Transverse colon (tissue), 4 donors: ENCODE measurements around the gene LRRC70. TPM values are rescaled to one million over a fixed set of nuclear protein-coding genes. Genes with fewer than 3 reads are reported as not detected.

ENCODE experiments used
- DNase-seq: peaks from one replicate; pipeline ENCODE4 v3.0.0-alpha.2; 2019
- H3K27ac ChIP-seq, 4 donors: fragments of 200-600 bp; sonication (generic); 2 replicates each; pipeline ENCODE4 v1.5.1; 2016 to 2018; ENCODE audit warnings: inconsistent platforms in 4 of 4
- H3K27me3 ChIP-seq: fragments of 200-600 bp; sonication (generic); 2 replicates; pipeline ENCODE4 v1.5.1; 2017; ENCODE audit warnings: inconsistent platforms
- H3K36me3 ChIP-seq, 4 donors: fragments of 200-600 bp; sonication (generic); 2 replicates each; pipeline ENCODE4 v1.5.1; 2017 to 2019; ENCODE audit warnings: inconsistent platforms in 4 of 4
- H3K4me1 ChIP-seq, 4 donors: fragments of 200-600 bp; sonication (generic); 2 replicates each; pipeline ENCODE4 v1.5.1; 2017 to 2020; ENCODE audit warnings: inconsistent platforms in 4 of 4
- H3K4me3 ChIP-seq, 4 donors: fragments of 200-600 bp; sonication (generic); 1 replicate in 1 of 4; 2 replicates in 3 of 4; pipeline versions ENCODE4 v1.5.1 to v1.6.1; 2017 to 2019; ENCODE audit warnings: inconsistent platforms in 4 of 4
- H3K9me3 ChIP-seq, 2 donors: fragments of 200-600 bp; sonication (generic); 2 replicates each; pipeline ENCODE4 v1.5.1; 2017 to 2019; ENCODE audit warnings: inconsistent platforms in 2 of 2
- EP300 ChIP-seq: sonication (generic); formaldehyde crosslinking; IDR thresholded peaks from one replicate; pipeline ENCODE4 v1.6.1; 2017; ENCODE audit warnings: antibody characterized with exemption, low read depth
- POLR2A ChIP-seq: fragments of 450-650 bp; IDR thresholded peaks from one replicate; pipeline ENCODE4 v1.6.1; 2016; ENCODE audit warnings: antibody characterized with exemption, mild to moderate bottlenecking, moderate library complexity
- POLR2AphosphoS5 ChIP-seq, 3 donors: sonication (generic); formaldehyde crosslinking; IDR thresholded peaks; one replicate each; pipeline ENCODE4 v1.6.1; 2016; ENCODE audit warnings: antibody characterized with exemption in 3 of 3
- WGBS, 2 donors: methylation state at CpG; one replicate each; pipeline ENCODE4 v1.1.5; 2018; ENCODE audit warnings: low coverage in 1 of 2; 5-methylcytosine and 5-hydroxymethylcytosine counted together
- in situ Hi-C, 4 donors: fragments of 200-750 bp; cut with MboI; loops; one replicate each; pipeline versions ENCODE4 v1.15.0 to v1.15.1; 2017; ENCODE audit warnings: low sequenced_read_pairs in 3 of 4, low pct_ligation_motif_present in 1 of 4, low pct_unique_long_range_greater_than_20kb in 1 of 4
- intact Hi-C: fragments of 100-400 bp; cut with DNase I; formaldehyde crosslinking; loops from one replicate; pipeline ENCODE4 v1.15.1; 2023; ENCODE audit warnings: low total_unique reads
- total RNA-seq, 4 donors: library from RNA; depleted of rRNA; stranded (reverse); fragments of >200 nt; gene quantifications; one replicate each; pipeline ENCODE4 v1.1.0, GENCODE V29; 2016
- TF ChIP-seq, protein P1 (sequence below), 5 experiments: fragments of 200-600 bp in 3 of 5; fragments of 450-650 bp in 2 of 5; sonication (generic) in 3 of 5; IDR thresholded peaks; 1 replicate in 2 of 5; 2 replicates in 3 of 5; pipeline ENCODE4 v1.5.1; 2016 to 2017; ENCODE audit warnings: antibody characterized with exemption in 5 of 5, inconsistent platforms in 3 of 5, mild to moderate bottlenecking in 2 of 5, moderate library complexity in 1 of 5

LRRC70 gene
- total RNA-seq, 4 donors from 2014 or later: 1.8 to 3.4 (median 2.3) TPM

DNA sequence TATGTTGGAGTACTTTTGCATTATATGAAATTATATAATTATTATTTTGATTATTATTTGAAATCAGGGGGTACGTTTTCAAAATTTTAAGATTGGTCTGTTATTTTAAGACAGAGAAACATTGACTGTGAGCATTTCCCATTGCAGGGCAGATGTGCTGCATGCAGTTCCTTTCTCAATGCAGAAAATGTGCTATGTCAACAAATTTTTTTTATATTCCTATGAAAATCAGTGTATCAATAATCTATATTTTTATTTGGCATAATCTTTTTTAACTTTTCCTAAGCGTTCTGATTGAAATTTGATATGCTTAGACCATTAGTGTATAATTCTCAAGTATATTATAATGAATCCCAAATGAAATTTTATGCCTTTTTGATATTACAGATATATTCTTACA, 41.8 kb upstream of the LRRC70 start:
- Histone ChIP-seq H3K9me3 (no peaks in the 10 kb centered on the region), H3K27me3 (no peaks in the 10 kb centered on the region), H3K4me1 (no peaks in the 10 kb centered on the region), H3K4me3 (no peak overlapping the region), H3K36me3 (no peaks in the 10 kb centered on the region), H3K27ac (no peak overlapping the region)
- DNase-seq: no peak
- TF ChIP-seq POLR2A (no peak), EP300 (no peak), POLR2AphosphoS5 (IDR thresholded peaks at IDR 0.05) (no peak)
- TF ChIP-seq, protein P1, sequence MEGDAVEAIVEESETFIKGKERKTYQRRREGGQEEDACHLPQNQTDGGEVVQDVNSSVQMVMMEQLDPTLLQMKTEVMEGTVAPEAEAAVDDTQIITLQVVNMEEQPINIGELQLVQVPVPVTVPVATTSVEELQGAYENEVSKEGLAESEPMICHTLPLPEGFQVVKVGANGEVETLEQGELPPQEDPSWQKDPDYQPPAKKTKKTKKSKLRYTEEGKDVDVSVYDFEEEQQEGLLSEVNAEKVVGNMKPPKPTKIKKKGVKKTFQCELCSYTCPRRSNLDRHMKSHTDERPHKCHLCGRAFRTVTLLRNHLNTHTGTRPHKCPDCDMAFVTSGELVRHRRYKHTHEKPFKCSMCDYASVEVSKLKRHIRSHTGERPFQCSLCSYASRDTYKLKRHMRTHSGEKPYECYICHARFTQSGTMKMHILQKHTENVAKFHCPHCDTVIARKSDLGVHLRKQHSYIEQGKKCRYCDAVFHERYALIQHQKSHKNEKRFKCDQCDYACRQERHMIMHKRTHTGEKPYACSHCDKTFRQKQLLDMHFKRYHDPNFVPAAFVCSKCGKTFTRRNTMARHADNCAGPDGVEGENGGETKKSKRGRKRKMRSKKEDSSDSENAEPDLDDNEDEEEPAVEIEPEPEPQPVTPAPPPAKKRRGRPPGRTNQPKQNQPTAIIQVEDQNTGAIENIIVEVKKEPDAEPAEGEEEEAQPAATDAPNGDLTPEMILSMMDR (IDR thresholded peaks at IDR 0.05): no peak
- WGBS, 2 donors: 91 to 96% methylated on average over 2 of the region's 2 CpGs
- intact Hi-C loops: no loop called here
- in situ Hi-C loops: no loop called here

DNA sequence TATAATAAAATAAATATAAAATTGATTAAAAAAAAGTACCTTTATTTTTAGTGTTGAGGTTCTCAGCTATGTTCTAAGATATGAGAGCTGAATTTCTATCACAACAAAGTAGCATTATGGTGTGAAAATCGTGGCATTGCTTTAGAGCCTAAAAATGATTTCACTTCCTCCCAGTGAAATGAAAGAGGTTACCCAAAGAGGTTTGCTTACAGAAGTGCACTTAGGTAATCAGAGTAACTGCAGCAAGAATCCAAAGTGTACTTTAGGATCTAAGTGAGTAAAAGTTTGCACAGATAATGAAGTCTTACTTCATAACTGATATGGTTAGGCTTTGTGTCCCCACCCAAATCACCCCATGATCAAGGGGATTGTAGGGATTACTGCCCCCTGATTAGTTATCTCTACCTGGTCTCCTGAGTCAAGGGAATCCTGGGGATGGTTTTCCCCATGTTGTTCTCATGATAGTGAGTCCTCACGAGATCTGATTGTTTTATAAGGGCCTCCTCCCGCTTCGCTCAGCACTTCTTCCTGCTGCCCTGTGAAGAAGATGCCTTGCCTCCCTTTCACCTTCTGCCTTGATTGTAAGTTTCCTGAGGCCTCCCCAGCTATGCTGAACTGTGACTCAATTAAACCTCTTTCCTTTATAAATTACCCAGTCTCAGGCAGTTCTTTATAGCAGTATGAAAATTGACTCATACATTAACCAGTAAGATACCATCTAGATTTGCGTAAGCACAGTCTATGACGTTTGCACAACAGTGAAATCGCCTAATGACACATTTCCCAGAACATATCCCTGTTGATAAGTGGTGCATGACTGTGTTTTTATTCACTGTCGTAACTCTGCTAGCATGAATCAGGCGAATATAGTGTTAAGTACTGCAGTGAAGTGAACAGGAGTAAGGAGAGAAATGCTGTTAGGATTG, 40.3 kb upstream of the LRRC70 start:
- no peaks in the 10 kb centered on the region for H3K4me1 ChIP-seq
- H3K36me3 ChIP-seq: no peaks in the 10 kb centered on the region
- DNase-seq: no peak
- no peaks in the 10 kb centered on the region for H3K9me3 ChIP-seq
- H3K4me3 ChIP-seq: no peak overlapping the region
- H3K27me3 ChIP-seq: no peaks in the 10 kb centered on the region
- intact Hi-C loops (no loop called here), in situ Hi-C loops (no loop called here)
- WGBS, 2 donors: 83 to 87% methylated on average over 6 to 9 of the region's 9 CpGs
- no peak overlapping the region for H3K27ac ChIP-seq
- TF ChIP-seq POLR2A (no peak), EP300 (no peak), POLR2AphosphoS5 (IDR thresholded peaks at IDR 0.05) (no peak)
- TF ChIP-seq, protein P1 (IDR thresholded peaks at IDR 0.05): no peak

DNA sequence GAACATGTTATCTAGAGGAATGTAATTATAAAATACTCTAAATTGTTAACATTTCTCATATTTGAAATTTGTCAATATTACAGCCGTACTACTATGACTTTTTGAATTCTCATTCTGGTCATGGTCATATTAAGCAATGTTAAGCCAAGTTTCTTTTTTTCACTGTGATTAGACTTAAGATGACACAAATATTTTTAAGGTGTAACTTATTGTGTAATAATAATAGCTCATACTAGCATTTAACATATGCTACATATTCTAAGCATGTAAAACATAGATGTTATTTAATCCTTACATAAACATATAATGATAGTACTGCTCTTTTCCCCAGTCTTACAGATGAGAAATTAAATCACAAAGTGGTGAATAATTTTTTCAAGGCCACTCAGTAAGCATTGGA, 35.9 kb upstream of the LRRC70 start:
- Histone ChIP-seq H3K27me3 (no peaks in the 10 kb centered on the region), H3K4me3 (no peak overlapping the region), H3K36me3 (no peaks in the 10 kb centered on the region), H3K9me3 (no peaks in the 10 kb centered on the region), H3K27ac (no peak overlapping the region), H3K4me1 (no peaks in the 10 kb centered on the region)
- 93 to 98% methylated on average over 1 of the region's 1 CpG for WGBS, 2 donors
- in situ Hi-C loops (no loop called here), intact Hi-C loops (no loop called here)
- DNase-seq: no peak
- TF ChIP-seq, protein P1 (IDR thresholded peaks at IDR 0.05): no peak
- TF ChIP-seq POLR2AphosphoS5 (IDR thresholded peaks at IDR 0.05): no peak
- no peak for TF ChIP-seq POLR2A
- TF ChIP-seq EP300: no peak

DNA sequence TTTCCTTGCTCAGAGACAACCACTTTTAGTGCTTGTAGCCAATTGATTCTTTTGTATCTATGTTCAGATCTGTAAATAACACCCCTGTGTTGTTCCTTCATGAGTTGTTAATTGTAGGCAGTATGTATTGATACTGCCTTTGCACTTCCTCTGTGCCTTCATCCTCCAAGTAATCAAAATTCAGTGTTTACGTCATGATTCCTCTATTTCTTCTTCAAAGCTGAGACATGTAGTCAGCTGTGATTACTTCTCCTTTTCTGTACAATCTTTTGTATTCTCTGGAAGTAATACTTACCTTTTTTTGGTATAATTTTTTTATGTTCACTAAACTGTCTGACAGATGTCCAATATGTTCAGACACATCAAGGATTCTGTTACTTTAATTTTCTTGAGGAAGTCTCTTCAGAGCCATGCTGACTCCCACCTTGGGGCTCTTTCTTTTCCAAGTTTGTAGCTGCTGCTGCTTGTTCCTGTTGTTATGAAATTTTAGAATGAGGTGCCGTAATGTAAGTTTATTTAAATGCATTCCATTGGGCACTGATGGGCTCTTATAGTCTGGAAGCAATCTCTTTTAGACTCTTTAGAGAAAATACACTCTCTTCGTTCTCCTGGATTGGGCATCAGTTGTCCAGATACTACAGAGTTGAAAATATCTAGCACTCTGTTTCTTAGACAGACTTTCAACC, 30.5 kb upstream of the LRRC70 start:
- Histone ChIP-seq H3K36me3 (no peaks in the 10 kb centered on the region), H3K4me3 (no peak overlapping the region), H3K27me3 (no peaks in the 10 kb centered on the region), H3K27ac (no peak overlapping the region), H3K9me3 (no peaks in the 10 kb centered on the region), H3K4me1 (no peaks in the 10 kb centered on the region)
- DNase-seq: no peak
- intact Hi-C loops: no loop called here
- WGBS, 2 donors: 69 to 79% methylated on average over 3 of the region's 3 CpGs
- TF ChIP-seq EP300: no peak
- TF ChIP-seq POLR2A: no peak
- TF ChIP-seq, protein P1 (IDR thresholded peaks at IDR 0.05): no peak
- no peak for TF ChIP-seq POLR2AphosphoS5 (IDR thresholded peaks at IDR 0.05)
- in situ Hi-C loops: no loop called here
